ENCODE results near the gene C2CD2. TPM values are rescaled to one million over a fixed set of nuclear protein-coding genes. Genes with fewer than 3 reads are reported as not detected.

Gene C2CD2
- total and polyA plus RNA-seq, 2 experiments from 2014 or later = 6.4 to 13.9 TPM

- 96% methylated on average over 9 of the region's 9 CpGs for WGBS (ENCODE audit: low lambda C conversion rate, missing lambda C conversion rate)
- no peaks in the 10 kb centered on the region for H3K4me1 ChIP-seq (ENCODE audit: insufficient read depth)
- no peak overlapping the region for H3K4me3 ChIP-seq
- no peak overlapping the region for H2AFZ ChIP-seq
- H3K9me2 ChIP-seq (replicated peaks; ENCODE audit: insufficient read depth) = no peaks in the 10 kb centered on the region
- DNase-seq (ENCODE audit: low spot score) = no peak
- H3K36me3 ChIP-seq (replicated peaks; ENCODE audit: insufficient read depth, low read depth) = no peaks in the 10 kb centered on the region
- no peaks in the 10 kb centered on the region for H3K9me3 ChIP-seq (ENCODE audit: low read depth)
- H3K27me3 ChIP-seq = no peaks in the 10 kb centered on the region
- no peak overlapping the region for H3K27ac ChIP-seq
- TF ChIP-seq EZH2 (IDR thresholded peaks at IDR 0.05; ENCODE audit: borderline replicate concordance) = no peak
- no peak for TF ChIP-seq CTCF (IDR thresholded peaks at IDR 0.05; ENCODE audit: poor library complexity)
- TF ChIP-seq EZH2phosphoT487 (IDR thresholded peaks at IDR 0.05; ENCODE audit: low read depth, severe bottlenecking, unreplicated experiment) = no peak
- no peaks in the 10 kb centered on the region for H3K79me2 ChIP-seq
- no peaks in the 10 kb centered on the region for H4K20me1 ChIP-seq (ENCODE audit: insufficient read depth, poor library complexity, severe bottlenecking)
- no peak overlapping the region for H3K4me2 ChIP-seq
These were observed 100.9 kb downstream of the C2CD2 start for GRCh38 chr21:41852929-41853320.

- 93% methylated on average over 21 of the region's 21 CpGs for WGBS (ENCODE audit: low lambda C conversion rate, missing lambda C conversion rate)
- no peak overlapping the region for H3K4me3 ChIP-seq
- H3K9me3 ChIP-seq (ENCODE audit: low read depth) = no peaks in the 10 kb centered on the region
- no peaks in the 10 kb centered on the region for H3K36me3 ChIP-seq (replicated peaks; ENCODE audit: insufficient read depth, low read depth)
- no peaks in the 10 kb centered on the region for H3K4me1 ChIP-seq (ENCODE audit: insufficient read depth)
- H3K79me2 ChIP-seq = no peaks in the 10 kb centered on the region
- no peaks in the 10 kb centered on the region for H4K20me1 ChIP-seq (ENCODE audit: insufficient read depth, poor library complexity, severe bottlenecking)
- H3K9me2 ChIP-seq (replicated peaks; ENCODE audit: insufficient read depth) = no peaks in the 10 kb centered on the region
- DNase-seq (ENCODE audit: low spot score) = no peak
- H3K27me3 ChIP-seq = no peaks in the 10 kb centered on the region
- no peak overlapping the region for H3K4me2 ChIP-seq
- H2AFZ ChIP-seq = no peak overlapping the region
- TF ChIP-seq EZH2 (IDR thresholded peaks at IDR 0.05; ENCODE audit: borderline replicate concordance) (no peak), EZH2phosphoT487 (IDR thresholded peaks at IDR 0.05; ENCODE audit: low read depth, severe bottlenecking, unreplicated experiment) (no peak), CTCF (IDR thresholded peaks at IDR 0.05; ENCODE audit: poor library complexity) (no peak)
- H3K27ac ChIP-seq = no peak overlapping the region
These were observed 101.5 kb downstream of the C2CD2 start for GRCh38 chr21:41852151-41852928.

DNA sequence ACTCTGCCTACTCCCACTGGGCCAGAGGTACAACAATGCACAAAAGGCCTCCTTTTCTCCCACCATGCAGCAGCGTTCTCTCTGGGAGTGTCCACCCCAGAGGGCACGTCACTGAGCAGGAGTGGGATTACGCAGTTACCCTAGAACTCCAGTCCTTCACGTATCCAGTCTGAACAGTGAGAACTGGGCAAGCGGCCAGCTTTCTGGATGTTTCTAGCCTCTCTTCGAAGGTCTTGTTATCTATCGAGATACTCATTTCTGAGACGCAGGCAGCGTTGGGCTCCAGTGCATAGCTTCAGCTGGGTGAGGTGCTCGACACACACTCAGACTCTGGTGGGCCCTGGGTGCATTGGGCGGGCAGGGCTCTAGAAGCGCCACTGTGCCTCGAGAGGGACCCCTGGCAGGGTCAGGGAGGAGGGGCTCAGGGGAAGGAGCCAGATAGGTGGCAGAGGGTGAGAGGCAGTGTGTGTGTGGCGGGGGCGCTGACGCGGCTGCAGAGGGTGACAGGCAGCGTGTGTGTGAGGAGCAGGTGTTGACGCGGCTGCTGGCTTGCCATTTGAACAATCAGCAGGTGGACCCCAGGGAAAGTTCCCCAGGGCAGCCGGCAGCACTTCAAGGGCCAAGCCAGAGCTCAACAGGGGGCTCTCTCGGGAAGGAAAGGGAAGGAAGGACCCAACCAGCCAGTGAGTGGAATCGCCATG lies 102.6 kb downstream of the C2CD2 start:
- 91% methylated on average over 22 of the region's 23 CpGs for WGBS (ENCODE audit: low lambda C conversion rate, missing lambda C conversion rate)
- H3K4me2 ChIP-seq = no peak overlapping the region

More for the DNA sequence above, 102.6 kb downstream of the C2CD2 start:
- no peaks in the 10 kb centered on the region for H3K36me3 ChIP-seq (replicated peaks; ENCODE audit: insufficient read depth, low read depth)
- H3K27ac ChIP-seq = no peak overlapping the region
- H3K79me2 ChIP-seq = no peaks in the 10 kb centered on the region
- TF ChIP-seq CTCF (IDR thresholded peaks at IDR 0.05; ENCODE audit: poor library complexity) (no peak), EZH2phosphoT487 (IDR thresholded peaks at IDR 0.05; ENCODE audit: low read depth, severe bottlenecking, unreplicated experiment) (no peak), EZH2 (IDR thresholded peaks at IDR 0.05; ENCODE audit: borderline replicate concordance) (no peak)
- H4K20me1 ChIP-seq (ENCODE audit: insufficient read depth, poor library complexity, severe bottlenecking) = no peaks in the 10 kb centered on the region
- no peak overlapping the region for H2AFZ ChIP-seq
- no peak overlapping the region for H3K4me3 ChIP-seq
- H3K9me3 ChIP-seq (ENCODE audit: low read depth) = no peaks in the 10 kb centered on the region
- no peaks in the 10 kb centered on the region for H3K27me3 ChIP-seq
- H3K4me1 ChIP-seq (ENCODE audit: insufficient read depth) = no peaks in the 10 kb centered on the region
- no peaks in the 10 kb centered on the region for H3K9me2 ChIP-seq (replicated peaks; ENCODE audit: insufficient read depth)
- DNase-seq (ENCODE audit: low spot score) = no peak
